HL-60 (cell line): ENCODE data around the gene KIF26B.

Source experiments
- DNase-seq, 2 experiments: peaks; one replicate each; pipeline ENCODE4 v3.0.0-alpha.2; 2010 to 2020; ENCODE audit warnings: low read depth in 1 of 2, low spot score in 1 of 2
- H3K27ac ChIP-seq: fragments of 250-450 bp; sonication (Bioruptor Pico); replicated peaks from 2 replicates; pipeline ENCODE4 v1.5.1; 2020; ENCODE audit warnings: mild to moderate bottlenecking, moderate library complexity
- H3K27me3 ChIP-seq: fragments of 250-450 bp; sonication (Bioruptor Pico); 2 replicates; pipeline ENCODE4 v1.5.1; 2021; ENCODE audit warnings: mild to moderate bottlenecking, moderate library complexity; ENCODE audit not compliant: insufficient read depth, poor library complexity, severe bottlenecking
- H3K4me3 ChIP-seq: replicated peaks from 2 replicates; pipeline ENCODE4 v1.5.1; 2011; ENCODE audit warnings: mild to moderate bottlenecking, control low read depth, low read length; ENCODE audit not compliant: insufficient read depth
- GABPA ChIP-seq: IDR thresholded peaks from 2 replicates; pipeline ENCODE4 v1.6.1; 2012; ENCODE audit warnings: low read depth
- POLR2AphosphoS5 ChIP-seq: IDR thresholded peaks from 2 replicates; pipeline ENCODE4 v1.6.1; 2012; ENCODE audit warnings: low read depth
- SPI1 ChIP-seq: IDR thresholded peaks from 2 replicates; pipeline ENCODE4 v1.6.1; 2012; ENCODE audit warnings: low read depth, mild to moderate bottlenecking, borderline replicate concordance
- TF ChIP-seq, protein P1 (sequence below): IDR thresholded peaks from one replicate; pipeline ENCODE4 v1.5.1; 2011; ENCODE audit warnings: low read length, control low read depth, inconsistent platforms; ENCODE audit not compliant: insufficient read depth
- TF ChIP-seq, protein P2 (sequence below): IDR thresholded peaks from 2 replicates; pipeline ENCODE4 v1.6.1; 2012; ENCODE audit warnings: low read depth; ENCODE audit not compliant: insufficient replicate concordance

The KIF26B gene

DNA sequence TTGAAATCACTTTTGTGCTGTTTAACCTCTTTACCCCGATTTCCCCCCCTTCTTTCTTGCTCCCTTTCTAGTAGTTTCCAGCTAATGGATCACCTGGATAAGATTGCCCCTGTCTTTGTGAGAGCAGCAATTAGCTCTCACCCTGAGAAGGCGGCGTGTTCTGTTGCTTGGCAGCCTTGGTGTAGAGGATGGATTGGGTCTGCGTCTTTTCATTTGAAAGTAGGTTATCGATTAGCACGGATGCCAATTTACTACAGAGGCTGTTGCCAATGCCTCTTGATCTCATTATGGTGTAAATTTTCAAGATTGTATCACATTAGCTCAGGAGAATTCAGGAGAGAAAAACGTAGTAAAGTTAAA, 26.4 kb downstream of the KIF26B start:
- no peak for DNase-seq
- no peak overlapping the region for H3K27ac ChIP-seq
- no peaks in the 10 kb centered on the region for H3K27me3 ChIP-seq
- TF ChIP-seq SPI1: no peak
- TF ChIP-seq, protein P1, sequence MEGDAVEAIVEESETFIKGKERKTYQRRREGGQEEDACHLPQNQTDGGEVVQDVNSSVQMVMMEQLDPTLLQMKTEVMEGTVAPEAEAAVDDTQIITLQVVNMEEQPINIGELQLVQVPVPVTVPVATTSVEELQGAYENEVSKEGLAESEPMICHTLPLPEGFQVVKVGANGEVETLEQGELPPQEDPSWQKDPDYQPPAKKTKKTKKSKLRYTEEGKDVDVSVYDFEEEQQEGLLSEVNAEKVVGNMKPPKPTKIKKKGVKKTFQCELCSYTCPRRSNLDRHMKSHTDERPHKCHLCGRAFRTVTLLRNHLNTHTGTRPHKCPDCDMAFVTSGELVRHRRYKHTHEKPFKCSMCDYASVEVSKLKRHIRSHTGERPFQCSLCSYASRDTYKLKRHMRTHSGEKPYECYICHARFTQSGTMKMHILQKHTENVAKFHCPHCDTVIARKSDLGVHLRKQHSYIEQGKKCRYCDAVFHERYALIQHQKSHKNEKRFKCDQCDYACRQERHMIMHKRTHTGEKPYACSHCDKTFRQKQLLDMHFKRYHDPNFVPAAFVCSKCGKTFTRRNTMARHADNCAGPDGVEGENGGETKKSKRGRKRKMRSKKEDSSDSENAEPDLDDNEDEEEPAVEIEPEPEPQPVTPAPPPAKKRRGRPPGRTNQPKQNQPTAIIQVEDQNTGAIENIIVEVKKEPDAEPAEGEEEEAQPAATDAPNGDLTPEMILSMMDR: no peak
- TF ChIP-seq GABPA: no peak
- TF ChIP-seq, protein P2, sequence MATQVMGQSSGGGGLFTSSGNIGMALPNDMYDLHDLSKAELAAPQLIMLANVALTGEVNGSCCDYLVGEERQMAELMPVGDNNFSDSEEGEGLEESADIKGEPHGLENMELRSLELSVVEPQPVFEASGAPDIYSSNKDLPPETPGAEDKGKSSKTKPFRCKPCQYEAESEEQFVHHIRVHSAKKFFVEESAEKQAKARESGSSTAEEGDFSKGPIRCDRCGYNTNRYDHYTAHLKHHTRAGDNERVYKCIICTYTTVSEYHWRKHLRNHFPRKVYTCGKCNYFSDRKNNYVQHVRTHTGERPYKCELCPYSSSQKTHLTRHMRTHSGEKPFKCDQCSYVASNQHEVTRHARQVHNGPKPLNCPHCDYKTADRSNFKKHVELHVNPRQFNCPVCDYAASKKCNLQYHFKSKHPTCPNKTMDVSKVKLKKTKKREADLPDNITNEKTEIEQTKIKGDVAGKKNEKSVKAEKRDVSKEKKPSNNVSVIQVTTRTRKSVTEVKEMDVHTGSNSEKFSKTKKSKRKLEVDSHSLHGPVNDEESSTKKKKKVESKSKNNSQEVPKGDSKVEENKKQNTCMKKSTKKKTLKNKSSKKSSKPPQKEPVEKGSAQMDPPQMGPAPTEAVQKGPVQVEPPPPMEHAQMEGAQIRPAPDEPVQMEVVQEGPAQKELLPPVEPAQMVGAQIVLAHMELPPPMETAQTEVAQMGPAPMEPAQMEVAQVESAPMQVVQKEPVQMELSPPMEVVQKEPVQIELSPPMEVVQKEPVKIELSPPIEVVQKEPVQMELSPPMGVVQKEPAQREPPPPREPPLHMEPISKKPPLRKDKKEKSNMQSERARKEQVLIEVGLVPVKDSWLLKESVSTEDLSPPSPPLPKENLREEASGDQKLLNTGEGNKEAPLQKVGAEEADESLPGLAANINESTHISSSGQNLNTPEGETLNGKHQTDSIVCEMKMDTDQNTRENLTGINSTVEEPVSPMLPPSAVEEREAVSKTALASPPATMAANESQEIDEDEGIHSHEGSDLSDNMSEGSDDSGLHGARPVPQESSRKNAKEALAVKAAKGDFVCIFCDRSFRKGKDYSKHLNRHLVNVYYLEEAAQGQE: no peak
- TF ChIP-seq POLR2AphosphoS5: no peak
- H3K4me3 ChIP-seq: no peak overlapping the region

DNA sequence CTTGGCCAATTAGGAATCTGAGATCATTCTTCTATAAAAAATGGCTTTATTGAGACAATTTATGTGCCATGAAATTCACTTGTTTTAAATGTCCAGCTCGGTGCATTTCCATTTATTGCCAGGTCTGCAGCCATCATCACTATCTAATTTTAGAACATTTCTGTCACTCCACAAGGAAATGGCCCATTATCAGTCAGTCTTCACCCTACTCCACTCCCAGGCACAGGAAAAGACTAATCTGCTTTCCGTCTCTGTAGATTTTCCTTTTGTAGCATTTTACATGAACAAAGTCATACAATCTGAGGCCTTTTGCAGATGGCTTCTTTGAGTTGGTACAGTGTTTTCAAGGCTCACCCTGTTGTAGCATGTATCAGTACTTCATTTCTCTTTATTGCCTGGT, 27.2 kb downstream of the KIF26B start:
- TF ChIP-seq, protein P1: no peak
- TF ChIP-seq GABPA: no peak
- no peak for TF ChIP-seq POLR2AphosphoS5
- TF ChIP-seq, protein P2: no peak
- no peak for TF ChIP-seq SPI1
- no peaks in the 10 kb centered on the region for H3K27me3 ChIP-seq
- H3K4me3 ChIP-seq: no peak overlapping the region
- no peak overlapping the region for H3K27ac ChIP-seq
- no peak for DNase-seq

DNA sequence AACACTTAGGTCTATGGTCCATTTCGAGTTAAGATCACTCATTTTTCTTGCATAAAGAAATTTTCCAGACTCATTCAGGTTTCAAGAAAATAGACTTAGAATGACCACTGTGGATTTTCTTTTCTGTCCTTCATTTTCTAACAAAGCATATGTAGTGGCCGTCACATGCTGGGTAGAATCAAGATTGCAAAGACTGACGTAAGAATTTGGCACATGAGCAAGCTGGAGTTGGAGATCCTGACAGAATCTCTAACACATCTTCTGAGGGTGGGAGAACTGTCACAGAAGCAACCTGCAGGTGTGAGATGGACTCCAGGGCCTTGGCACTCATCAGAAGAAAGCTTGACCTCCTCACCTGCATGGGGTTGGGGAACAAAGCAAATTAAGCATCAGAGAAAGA, 28.6 kb downstream of the KIF26B start:
- TF ChIP-seq POLR2AphosphoS5 (no peak), SPI1 (no peak), GABPA (no peak)
- TF ChIP-seq, protein P2: no peak
- TF ChIP-seq, protein P1: no peak
- DNase-seq: no peak
- Histone ChIP-seq H3K4me3 (no peak overlapping the region), H3K27ac (no peak overlapping the region), H3K27me3 (no peaks in the 10 kb centered on the region)
